Endothelial cell of umbilical vein (primary cell): ENCODE measurements around the gene CTAG1A. TPM values are rescaled to one million over a fixed set of nuclear protein-coding genes. Genes with fewer than 3 reads are reported as not detected.

ENCODE experiments used
- BruUV-seq: library from RNA; stranded (reverse); fragments of 400-500 nt; replicated peaks from 2 replicates; lab custom pipeline; 2021; lab: Mats Ljungman, UMichigan
- CTCF ChIA-PET: fragments of 300-600, 350-600 bp; sonication (Branson Sonifier 250); formaldehyde crosslinking; loops from one replicate; lab custom pipeline; 2021; ENCODE audit warnings: antibody characterized with exemption, inconsistent platforms; lab: Charles Lee
- POLR2A ChIA-PET: fragments of 300-600, 350-600 bp; sonication (Branson Sonifier 250); formaldehyde crosslinking; loops from one replicate; lab custom pipeline; 2021; ENCODE audit warnings: antibody characterized with exemption, inconsistent platforms; lab: Charles Lee
- DNase-seq: peaks from one replicate; pipeline ENCODE4 v3.0.0-alpha.2; 2011; ENCODE audit warnings: low read depth, low spot score
- FAIRE-seq: peaks from 2 replicates; lab custom pipeline; 2011; peaks lifted over from hg19 to GRCh38; lab: Jason Lieb, UNC
- H2AFZ ChIP-seq: 2 replicates; pipeline ENCODE4 v1.6.0; 2012; ENCODE audit warnings: low read depth, low read length, control low read depth, inconsistent platforms
- H3K27ac ChIP-seq: 2 replicates; pipeline ENCODE4 v1.5.1; 2011; ENCODE audit warnings: low read depth, mild to moderate bottlenecking, control low read depth, low read length, moderate library complexity; ENCODE audit not compliant: insufficient read depth
- H3K27me3 ChIP-seq, 2 experiments: 2 replicates each; pipeline versions ENCODE4 v1.6.0 to v1.6.1; 2011; ENCODE audit warnings: low read length in 2 of 2, mixed read lengths in 1 of 2; ENCODE audit not compliant: control insufficient read depth in 2 of 2, insufficient read depth in 2 of 2
- H3K36me3 ChIP-seq, 2 experiments: 2 replicates in 1 of 2; 3 replicates in 1 of 2; pipeline ENCODE4 v1.5.1; 2011; ENCODE audit warnings: low read length in 2 of 2, mild to moderate bottlenecking in 1 of 2, moderate library complexity in 1 of 2; ENCODE audit not compliant: control insufficient read depth in 2 of 2, insufficient read depth in 2 of 2; ENCODE audit errors: extremely low read depth in 1 of 2
- H3K4me1 ChIP-seq: 3 replicates; pipeline ENCODE4 v1.5.1; 2011; ENCODE audit warnings: mild to moderate bottlenecking, low read length; ENCODE audit not compliant: control insufficient read depth, insufficient read depth; ENCODE audit errors: extremely low read depth
- H3K4me2 ChIP-seq: 2 replicates; pipeline ENCODE4 v1.6.1; 2011; ENCODE audit warnings: low read length, control low read depth, mixed read lengths; ENCODE audit not compliant: insufficient read depth
- H3K4me3 ChIP-seq, 3 experiments: fragments of 200-600 bp in 1 of 3; sonication (generic), shearing (Covaris generic) in 1 of 3; replicated peaks in 1 of 3; 2 replicates each; pipeline ENCODE4 v1.5.1; 2011 to 2016; ENCODE audit warnings: control low read depth in 3 of 3, low read length in 3 of 3, mild to moderate bottlenecking in 2 of 3, inconsistent platforms in 1 of 3, low read depth in 1 of 3, moderate library complexity in 1 of 3; ENCODE audit not compliant: insufficient read depth in 1 of 3
- H3K79me2 ChIP-seq: 2 replicates; pipeline ENCODE4 v1.6.0; 2012; ENCODE audit warnings: low read length, inconsistent platforms; ENCODE audit not compliant: control insufficient read depth, insufficient read depth
- H3K9ac ChIP-seq: replicated peaks from 2 replicates; pipeline ENCODE3; 2011; ENCODE audit warnings: low read length, control low read depth; ENCODE audit not compliant: insufficient read depth; ENCODE audit errors: extremely low read depth
- H3K9me1 ChIP-seq: replicated peaks from 3 replicates; pipeline ENCODE4 v1.6.0; 2011; ENCODE audit warnings: mild to moderate bottlenecking, low read length; ENCODE audit not compliant: control insufficient read depth, insufficient read depth; ENCODE audit errors: extremely low read depth
- H3K9me3 ChIP-seq: replicated peaks from 2 replicates; pipeline ENCODE4 v1.5.1; 2012; ENCODE audit warnings: low read length, inconsistent platforms; ENCODE audit not compliant: control insufficient read depth, insufficient read depth
- H4K20me1 ChIP-seq: replicated peaks from 2 replicates; pipeline ENCODE3; 2011; ENCODE audit warnings: mild to moderate bottlenecking, low read length; ENCODE audit not compliant: control insufficient read depth, insufficient read depth; ENCODE audit errors: extremely low read depth
- EZH2 ChIP-seq: IDR thresholded peaks from 2 replicates; pipeline ENCODE4 v1.6.1; 2012; ENCODE audit warnings: borderline replicate concordance, low read depth, mild to moderate bottlenecking, moderate library complexity, low read length, inconsistent platforms; ENCODE audit not compliant: severe bottlenecking
- FOS ChIP-seq: IDR thresholded peaks from 2 replicates; pipeline ENCODE4 v1.6.1; 2011; ENCODE audit warnings: mild to moderate bottlenecking, low read length, moderate library complexity, borderline replicate concordance; ENCODE audit not compliant: insufficient read depth
- GATA2 ChIP-seq: IDR thresholded peaks from 2 replicates; pipeline ENCODE4 v1.7.0; 2011; ENCODE audit warnings: low read depth, mild to moderate bottlenecking, moderate library complexity, mixed read lengths, low read length; ENCODE audit not compliant: insufficient read length, insufficient read depth
- JUN ChIP-seq: IDR thresholded peaks from 2 replicates; pipeline ENCODE4 v1.6.1; 2011; ENCODE audit warnings: borderline replicate concordance, low read depth; ENCODE audit not compliant: insufficient read length, insufficient read depth
- MYC ChIP-seq: IDR thresholded peaks from one replicate; pipeline ENCODE4 v1.6.1; 2011; ENCODE audit warnings: mild to moderate bottlenecking, low read depth, low read length
- POLR2A ChIP-seq: IDR thresholded peaks from 2 replicates; pipeline ENCODE4 v1.6.1; 2012; ENCODE audit warnings: low read depth, mild to moderate bottlenecking, control low read depth, low read length
- POLR2AphosphoS5 ChIP-seq: IDR thresholded peaks from 2 replicates; pipeline ENCODE4 v1.6.1; 2012; ENCODE audit warnings: low read depth, mild to moderate bottlenecking, control low read depth, low read length, moderate library complexity; ENCODE audit not compliant: insufficient read depth
- dilution Hi-C: fragments of 300-500 bp; cut with MboI; formaldehyde crosslinking; loops from one replicate; pipeline ENCODE4 v1.15.0; 2019; ENCODE audit warnings: low sequenced_read_pairs; ENCODE audit not compliant: extremely low pct_ligation_motif_present
- intact Hi-C: fragments of 100-400 bp; cut with micrococcal nuclease; formaldehyde crosslinking; loops from one replicate; pipeline ENCODE4 v1.10.0; 2022
- polyA plus RNA-seq, 4 experiments: library from polyadenylated mRNA; depleted of rRNA in 3 of 4; stranded (reverse) in 3 of 4; unstranded in 1 of 4; fragments of >200 nt; gene quantifications; 2 replicates each; pipeline versions ENCODE4 v1.2.1 to v1.2.3, GENCODE V29; 2011 to 2012; ENCODE audit warnings: missing spikeins in 1 of 4
- total RNA-seq: library from RNA; stranded (reverse); gene quantifications from 2 replicates; pipeline ENCODE4 v1.2.3, GENCODE V29; 2021
- TF ChIP-seq, protein P1 (sequence below): IDR thresholded peaks from 2 replicates; pipeline ENCODE4 v1.6.1; 2011; ENCODE audit not compliant: insufficient read depth, insufficient read length
- TF ChIP-seq, protein P2 (sequence below), 2 donors: IDR thresholded peaks; 1 replicate in 1 of 2; 2 replicates in 1 of 2; pipeline ENCODE4 v1.5.1; 2011; ENCODE audit warnings: low read length in 2 of 2, mild to moderate bottlenecking in 2 of 2, moderate library complexity in 2 of 2, control low read depth in 1 of 2, inconsistent platforms in 1 of 2, low read depth in 1 of 2; ENCODE audit not compliant: insufficient read depth in 1 of 2; ENCODE audit errors: extremely low read depth in 1 of 2

Gene CTAG1A
- total and polyA plus RNA-seq, 2 donors (not counting 3 experiments of a cell fraction or from before 2014, with no cell fraction given): not detected

- H4K20me1 ChIP-seq: no peaks in the 10 kb centered on the region
- intact Hi-C loops (no loop called here), dilution Hi-C loops (no loop called here)
- no peak overlapping the region for H2AFZ ChIP-seq
- no peak overlapping the region for H3K27ac ChIP-seq
- no peak overlapping the region for H3K4me2 ChIP-seq
- ChIA-PET CTCF (no interaction called here), POLR2A (no interaction called here)
- TF ChIP-seq POLR2A: no peak
- no peak for TF ChIP-seq POLR2AphosphoS5
- TF ChIP-seq, protein P1, sequence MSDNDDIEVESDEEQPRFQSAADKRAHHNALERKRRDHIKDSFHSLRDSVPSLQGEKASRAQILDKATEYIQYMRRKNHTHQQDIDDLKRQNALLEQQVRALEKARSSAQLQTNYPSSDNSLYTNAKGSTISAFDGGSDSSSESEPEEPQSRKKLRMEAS: no peak
- TF ChIP-seq FOS: no peak
- no peak for TF ChIP-seq MYC
- TF ChIP-seq GATA2: no peak
- no peak for TF ChIP-seq EZH2
- TF ChIP-seq, protein P2, sequence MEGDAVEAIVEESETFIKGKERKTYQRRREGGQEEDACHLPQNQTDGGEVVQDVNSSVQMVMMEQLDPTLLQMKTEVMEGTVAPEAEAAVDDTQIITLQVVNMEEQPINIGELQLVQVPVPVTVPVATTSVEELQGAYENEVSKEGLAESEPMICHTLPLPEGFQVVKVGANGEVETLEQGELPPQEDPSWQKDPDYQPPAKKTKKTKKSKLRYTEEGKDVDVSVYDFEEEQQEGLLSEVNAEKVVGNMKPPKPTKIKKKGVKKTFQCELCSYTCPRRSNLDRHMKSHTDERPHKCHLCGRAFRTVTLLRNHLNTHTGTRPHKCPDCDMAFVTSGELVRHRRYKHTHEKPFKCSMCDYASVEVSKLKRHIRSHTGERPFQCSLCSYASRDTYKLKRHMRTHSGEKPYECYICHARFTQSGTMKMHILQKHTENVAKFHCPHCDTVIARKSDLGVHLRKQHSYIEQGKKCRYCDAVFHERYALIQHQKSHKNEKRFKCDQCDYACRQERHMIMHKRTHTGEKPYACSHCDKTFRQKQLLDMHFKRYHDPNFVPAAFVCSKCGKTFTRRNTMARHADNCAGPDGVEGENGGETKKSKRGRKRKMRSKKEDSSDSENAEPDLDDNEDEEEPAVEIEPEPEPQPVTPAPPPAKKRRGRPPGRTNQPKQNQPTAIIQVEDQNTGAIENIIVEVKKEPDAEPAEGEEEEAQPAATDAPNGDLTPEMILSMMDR (IDR thresholded peaks at IDR 0.05; ENCODE audit: extremely low read depth in 1 of 2, insufficient read depth in 1 of 2, low read depth in 1 of 2, low read length in 2 of 2): no peak
- TF ChIP-seq JUN: no peak
- H3K79me2 ChIP-seq: no peaks in the 10 kb centered on the region
- FAIRE-seq (no peak), DNase-seq (no peak)
- H3K36me3 ChIP-seq: no peaks in the 10 kb centered on the region
- no peak overlapping the region for H3K9ac ChIP-seq
- peaks cover 3 to 13% of the 10 kb centered on the region in 2 experiments for H3K27me3 ChIP-seq
- no peak overlapping the region for H3K4me3 ChIP-seq
- peaks cover 6% of the 10 kb centered on the region for H3K4me1 ChIP-seq
- no peaks in the 10 kb centered on the region for H3K9me1 ChIP-seq
- no peaks in the 10 kb centered on the region for H3K9me3 ChIP-seq
- no TSS peak for BruUV-seq
Measured at GRCh38 chrX:154599531-154599930, 14.6 kb downstream of the CTAG1A start.
